Colonic mucosa (tissue), 4 donors: ENCODE data around the gene ACP6. TPM values are rescaled to one million over a fixed set of nuclear protein-coding genes. Genes with fewer than 3 reads are reported as not detected.

Experiments used
- DNase-seq: peaks from one replicate; pipeline ENCODE4 v3.0.0-alpha.2; 2020
- H3K27ac ChIP-seq: fragments of 200-600 bp; one replicate; pipeline ENCODE4 v1.8.0; 2021
- H3K27me3 ChIP-seq: fragments of 200-600 bp; one replicate; pipeline ENCODE4 v1.8.0; 2021
- H3K36me3 ChIP-seq: fragments of 200-600 bp; one replicate; pipeline ENCODE4 v1.8.0; 2021
- H3K4me1 ChIP-seq: fragments of 200-600 bp; one replicate; pipeline ENCODE4 v1.8.0; 2021; ENCODE audit warnings: mild to moderate bottlenecking
- H3K4me3 ChIP-seq: fragments of 200-600 bp; one replicate; pipeline ENCODE4 v1.8.0; 2021
- H3K9ac ChIP-seq, 2 donors: one replicate each; pipeline ENCODE4 v1.7.0; 2013; ENCODE audit warnings: control low read depth in 2 of 2, low read depth in 2 of 2, low read length in 2 of 2
- H3K9me3 ChIP-seq: fragments of 200-600 bp; one replicate; pipeline ENCODE4 v1.8.0; 2021
- CTCF ChIP-seq: fragments of 200-600 bp; IDR thresholded peaks from one replicate; pipeline ENCODE4 v1.8.0; 2022; ENCODE audit warnings: antibody characterized with exemption, mild to moderate bottlenecking
- intact Hi-C: fragments of 100-400 bp; cut with DNase I; formaldehyde crosslinking; loops from one replicate; pipeline ENCODE4 v1.14.1; 2022
- total RNA-seq, 2 donors: library from RNA; stranded (reverse); fragmentation: NEBNext Ultra II Directional in 1 of 2; extraction: Animal tissue kit (Norgen Biotek cat#: 25700) in 1 of 2; gene quantifications; one replicate each; pipeline ENCODE4 v1.2.1, GENCODE V29; 2021
- donor health status: healthy.
- donor health status: DM: no; HTN: no; CAD: no.
- donor health status: DM: no; HTN: no; CAD: no.

ACP6 gene
- total RNA-seq, 2 donors from 2014 or later, result 21.6 to 22.7 TPM

DNA sequence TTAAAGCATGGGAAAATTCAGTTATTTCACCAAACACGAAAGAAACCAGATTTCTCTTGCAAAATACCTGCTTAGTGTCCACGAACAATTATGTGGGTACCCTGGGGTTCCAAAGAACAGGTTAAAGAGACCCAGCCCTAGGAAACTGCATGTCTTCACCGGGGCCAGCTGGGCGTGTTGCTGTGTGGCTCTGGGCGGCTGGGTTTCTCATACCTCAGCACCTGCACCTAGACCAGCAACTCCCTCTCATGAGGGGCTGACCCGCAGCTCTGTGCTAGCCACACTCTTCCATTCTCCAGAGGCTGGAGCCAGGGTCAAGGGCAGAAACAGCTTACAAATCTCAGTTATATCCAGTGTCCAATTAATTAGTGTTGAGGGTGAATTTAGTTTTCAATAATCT lies 40.3 kb downstream of the ACP6 start:
- H3K9ac ChIP-seq, result no peak overlapping the region
- H3K4me1 ChIP-seq, result no peaks in the 10 kb centered on the region
- no peak for TF ChIP-seq CTCF
- H3K9me3 ChIP-seq, result no peaks in the 10 kb centered on the region
- intact Hi-C loops, result no loop called here
- H3K36me3 ChIP-seq, result no peaks in the 10 kb centered on the region
- H3K27me3 ChIP-seq, result no peaks in the 10 kb centered on the region
- H3K4me3 ChIP-seq, result no peak overlapping the region
- H3K27ac ChIP-seq, result no peak overlapping the region
- no peak for DNase-seq

DNA sequence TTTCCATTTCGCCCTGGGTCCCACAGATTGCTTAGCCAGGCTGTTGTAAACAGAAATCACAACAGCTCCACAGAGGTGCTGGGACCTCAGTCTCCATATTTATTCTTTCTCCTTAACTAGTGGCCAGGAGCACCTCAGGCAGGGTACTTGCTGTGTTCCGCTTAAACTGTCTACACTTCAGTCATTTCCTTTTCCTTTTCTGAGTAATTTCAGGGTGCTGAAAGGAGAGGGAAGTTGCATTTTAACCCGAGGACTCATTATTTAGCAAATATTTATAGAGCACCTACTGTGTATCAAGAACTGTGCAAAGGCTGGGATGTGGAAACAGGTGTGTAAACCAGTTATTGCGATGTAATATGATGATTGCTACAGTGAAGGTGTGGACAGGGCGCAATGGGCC lies 41.9 kb downstream of the ACP6 start:
- Histone ChIP-seq H3K27me3 (no peaks in the 10 kb centered on the region), H3K9me3 (no peaks in the 10 kb centered on the region), H3K36me3 (no peaks in the 10 kb centered on the region), H3K9ac (no peak overlapping the region), H3K4me1 (no peaks in the 10 kb centered on the region), H3K4me3 (no peak overlapping the region), H3K27ac (no peak overlapping the region)
- no peak for TF ChIP-seq CTCF
- DNase-seq, result no peak
- intact Hi-C loops, result loop anchor here (5.0 kb wide), 2 partner anchors 111 to 131 kb away; no protein-coding TSS in a partner anchor

DNA sequence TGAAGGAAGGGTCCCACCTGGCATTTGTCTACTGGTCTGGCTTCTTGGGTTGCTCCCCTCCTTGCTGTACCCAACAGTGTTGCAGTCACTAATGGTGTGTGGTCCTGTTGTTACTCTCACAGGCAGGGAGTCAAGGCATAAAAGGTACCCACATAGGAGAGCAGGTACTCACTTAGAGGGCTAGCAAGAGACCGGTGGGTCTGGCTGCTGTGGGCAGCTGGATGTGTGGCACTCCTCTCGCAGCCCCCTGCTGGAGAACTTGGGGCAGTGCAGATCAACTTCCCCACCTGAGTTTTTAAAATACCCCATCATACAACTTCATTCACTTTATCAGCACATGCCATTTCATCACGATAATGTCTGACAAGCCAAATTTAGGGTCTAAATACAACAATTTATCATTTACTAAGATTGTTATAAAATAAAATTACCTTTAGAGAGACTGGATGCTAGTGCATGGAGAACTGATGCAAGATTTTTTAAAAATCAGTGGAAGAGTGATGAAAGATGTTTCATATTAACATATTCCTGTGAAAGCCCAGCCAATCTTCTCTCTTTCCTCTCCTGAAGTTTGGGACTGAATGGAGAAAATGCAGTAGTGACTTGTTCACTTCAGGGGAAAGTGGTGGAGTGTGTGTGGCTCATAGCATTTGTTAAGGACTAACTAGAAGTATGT lies 42.8 kb downstream of the ACP6 start:
- Histone ChIP-seq H3K4me1 (no peaks in the 10 kb centered on the region), H3K9ac (no peak overlapping the region), H3K4me3 (no peak overlapping the region), H3K9me3 (no peaks in the 10 kb centered on the region), H3K27me3 (no peaks in the 10 kb centered on the region), H3K36me3 (no peaks in the 10 kb centered on the region), H3K27ac (no peak overlapping the region)
- peak; percentile 46 for DNase-seq
- TF ChIP-seq CTCF, result peak; percentile 87
- intact Hi-C loops, result loop anchor here (5.0 kb wide), 2 partner anchors 110 to 130 kb away; no protein-coding TSS in a partner anchor

GRCh38 chr1:147626739-147627138 lies 43.6 kb downstream of the ACP6 start:
- Histone ChIP-seq H3K9me3 (no peaks in the 10 kb centered on the region), H3K4me1 (no peaks in the 10 kb centered on the region), H3K36me3 (no peaks in the 10 kb centered on the region), H3K4me3 (no peak overlapping the region), H3K27ac (no peak overlapping the region), H3K27me3 (no peaks in the 10 kb centered on the region), H3K9ac (no peak overlapping the region)
- DNase-seq, result no peak
- intact Hi-C loops, result loop anchor here (5.0 kb wide), 2 partner anchors 109 to 129 kb away; no protein-coding TSS in a partner anchor
- no peak for TF ChIP-seq CTCF

- TF ChIP-seq CTCF, result no peak
- DNase-seq, result no peak
- intact Hi-C loops, result loop anchor here (5.0 kb wide), 2 partner anchors 109 to 129 kb away; no protein-coding TSS in a partner anchor
- Histone ChIP-seq H3K4me1 (no peaks in the 10 kb centered on the region), H3K27ac (no peak overlapping the region), H3K36me3 (no peaks in the 10 kb centered on the region), H3K9me3 (no peaks in the 10 kb centered on the region), H3K27me3 (no peaks in the 10 kb centered on the region), H3K9ac (no peak overlapping the region), H3K4me3 (no peak overlapping the region)
Observed at GRCh38 chr1:147626291-147626690, 44.0 kb downstream of the ACP6 start.
